HG02981 (cell line): ENCODE results near the gene CBLN2.

Source experiments
- ATAC-seq: cut with Tn5 transposase; IDR thresholded peaks from one replicate; pipeline ENCODE4 v1.9.1; 2021; ENCODE audit warnings: mild to moderate bottlenecking, moderate library complexity; ENCODE audit not compliant: unreplicated experiment

Gene CBLN2

DNA sequence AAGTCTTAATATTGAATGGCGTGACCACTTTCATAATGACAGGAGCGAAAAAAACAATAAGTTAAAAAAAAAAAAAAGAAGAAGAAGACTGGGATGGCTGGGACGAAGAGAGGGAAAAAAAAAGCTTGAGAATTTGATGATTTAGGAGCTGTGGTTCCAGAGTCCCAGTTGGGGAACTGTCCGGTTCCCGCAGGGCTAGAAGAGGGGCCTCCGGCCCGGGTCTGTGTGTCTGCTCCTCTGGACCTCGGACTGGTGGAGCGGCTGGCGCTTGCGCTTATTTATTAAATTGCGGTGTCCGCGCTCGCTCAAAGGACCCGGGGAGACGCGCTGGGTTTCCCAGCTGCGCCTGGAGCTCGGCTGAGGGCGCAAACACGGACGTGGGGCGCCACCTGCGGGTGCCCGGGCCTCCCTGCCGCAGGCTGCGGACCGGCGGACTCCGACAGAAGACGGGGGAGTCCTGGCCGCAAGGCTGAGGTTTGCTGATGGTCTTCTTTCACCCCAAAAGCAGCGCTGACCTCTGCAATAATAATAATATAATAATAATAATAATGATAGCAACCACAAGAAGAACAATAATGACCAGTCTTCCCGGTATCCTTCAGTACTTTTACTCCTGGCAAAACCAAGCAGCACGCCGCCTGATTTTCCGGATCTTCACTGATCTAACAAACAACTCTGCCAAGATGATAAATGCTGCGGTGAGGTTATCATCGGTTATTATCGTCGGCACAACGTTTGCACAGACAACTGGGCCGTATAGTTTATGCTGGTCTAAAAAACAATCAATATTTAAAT, at the start of gene CBLN2:
CBLN2 (minus strand) TSS at position 251 of the 795 bp plus-strand sequence. CDS start 2,182 bp downstream, outside the sequence.
- ATAC-seq, result peak; percentile 90

DNA sequence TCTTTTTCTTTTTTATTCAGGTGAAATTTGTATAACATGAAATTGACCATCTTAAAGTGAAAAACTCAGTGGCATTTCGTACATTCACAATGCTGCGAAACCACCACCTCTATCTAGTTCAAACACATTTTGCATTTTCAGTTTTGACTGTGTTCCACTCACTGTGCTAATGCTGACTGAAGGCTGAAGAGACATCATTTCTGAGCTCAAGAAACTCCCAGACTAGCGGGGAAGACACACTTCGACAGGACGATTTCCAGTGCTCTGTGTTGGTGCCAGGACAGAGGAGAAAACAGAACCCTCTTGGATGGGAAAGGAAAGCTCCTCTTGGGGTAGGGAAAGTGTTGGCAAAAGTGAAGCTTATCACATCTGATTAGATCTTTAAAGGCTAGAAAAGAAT, 44.2 kb upstream of the CBLN2 start:
- no peak for ATAC-seq

GRCh38 chr18:72584787-72585186, 40.6 kb upstream of the CBLN2 start:
- no peak for ATAC-seq

DNA sequence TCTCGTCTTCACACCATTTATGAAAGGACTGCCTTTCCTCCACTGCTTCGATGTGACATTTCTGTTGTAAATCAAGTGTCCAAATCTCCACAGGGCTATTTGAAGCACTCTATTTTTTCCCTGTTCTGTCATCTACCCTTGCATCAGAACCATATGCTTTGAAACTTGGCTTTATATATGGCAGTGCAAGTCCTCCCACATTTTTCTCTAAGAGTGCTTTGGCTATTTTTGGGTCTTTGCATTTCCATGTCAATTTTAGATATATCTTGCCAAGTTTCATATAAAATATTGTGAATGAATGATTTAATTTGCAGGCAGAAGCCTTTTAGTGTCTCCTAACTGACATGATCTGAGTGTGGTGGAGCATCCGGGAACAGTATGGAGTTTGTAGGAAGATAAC, 37.8 kb upstream of the CBLN2 start:
- no peak for ATAC-seq

- no peak for ATAC-seq
Measured at GRCh38 chr18:72572896-72573295, 28.8 kb upstream of the CBLN2 start.

DNA sequence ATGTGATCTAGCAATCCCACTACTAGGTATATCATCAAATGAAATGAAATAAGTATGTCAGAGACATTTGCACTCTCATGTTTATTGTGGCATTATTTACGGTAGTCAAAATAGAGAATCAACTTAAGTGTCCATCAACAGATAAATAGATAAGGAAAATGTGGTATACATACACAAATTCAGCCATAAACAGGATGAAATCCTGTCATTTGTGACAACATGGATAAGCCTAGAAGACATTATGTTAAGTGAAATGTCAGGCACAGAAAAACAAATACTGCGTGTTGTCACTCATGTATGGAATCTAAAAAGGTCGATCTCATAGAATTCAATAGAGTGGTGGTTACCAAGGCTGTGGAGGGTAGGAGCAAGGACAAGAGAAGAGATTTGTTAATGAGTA, 22.1 kb upstream of the CBLN2 start:
- no peak for ATAC-seq

GRCh38 chr18:72555968-72556367, 11.8 kb upstream of the CBLN2 start:
- ATAC-seq, result no peak

- ATAC-seq, result no peak
Measured at GRCh38 chr18:72555101-72555500, 11.0 kb upstream of the CBLN2 start.

GRCh38 chr18:72543357-72544055, 636 bp downstream of the CBLN2 start:
- ATAC-seq, result no peak

DNA sequence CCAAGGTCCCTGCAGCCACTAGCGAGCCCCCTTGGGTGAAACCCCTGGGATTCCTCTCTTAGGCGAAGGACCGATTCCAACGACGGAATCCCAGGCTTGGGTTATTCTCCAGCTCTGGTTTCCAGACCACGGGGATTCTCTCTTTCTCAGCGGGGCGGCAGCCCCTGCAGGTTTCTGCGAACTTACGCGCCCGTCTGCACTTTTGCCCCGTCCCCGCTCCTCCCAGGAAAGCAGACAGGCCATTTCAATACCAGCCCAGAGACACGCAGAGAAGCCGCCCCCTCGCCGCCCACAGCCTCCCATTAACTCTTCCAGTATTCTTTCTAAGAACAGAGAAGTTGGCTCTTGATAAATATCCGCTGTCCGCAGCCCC, 1.2 kb downstream of the CBLN2 start:
- ATAC-seq, result no peak

DNA sequence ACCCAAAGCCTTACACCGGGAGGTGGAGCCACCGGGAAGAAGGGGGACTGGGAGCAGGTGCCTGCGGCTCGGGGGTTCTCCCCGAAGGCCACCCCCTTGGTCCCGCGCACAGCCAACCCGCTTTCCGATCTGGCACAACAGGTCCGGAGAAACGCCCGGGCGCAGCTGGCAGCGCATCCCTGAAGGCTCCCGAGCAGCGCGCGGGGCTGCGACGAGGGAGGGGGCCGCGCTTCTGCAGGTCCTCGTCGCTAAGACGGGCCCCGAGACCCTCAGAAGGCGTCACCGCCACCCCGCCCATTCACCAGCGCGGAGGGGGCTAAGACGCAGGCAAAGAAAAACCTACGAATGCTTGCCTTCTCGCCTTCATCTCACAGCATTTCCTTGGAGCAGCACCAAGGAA, 1.8 kb downstream of the CBLN2 start:
- no peak for ATAC-seq

GRCh38 chr18:72541871-72542332, 2.2 kb downstream of the CBLN2 start:
- no peak for ATAC-seq

DNA sequence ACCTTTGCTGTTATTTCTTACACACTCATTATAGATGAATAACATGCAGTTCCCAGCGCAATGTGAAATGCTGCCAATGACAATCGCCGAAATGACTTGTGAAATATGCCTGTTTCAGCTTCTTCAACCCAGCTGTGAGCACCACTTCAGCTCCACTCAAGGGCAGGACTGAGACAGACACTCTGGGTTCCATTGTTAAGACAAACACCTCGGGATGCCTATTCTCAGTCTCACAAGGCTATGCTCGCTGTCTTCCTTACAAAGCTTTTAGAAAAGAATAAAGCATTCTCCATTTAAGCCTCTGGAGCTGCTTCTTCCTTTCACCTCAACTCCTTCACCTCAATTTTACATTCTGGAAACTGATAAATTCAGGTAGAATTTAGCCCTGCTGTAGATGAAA, 4.2 kb downstream of the CBLN2 start:
- no peak for ATAC-seq

DNA sequence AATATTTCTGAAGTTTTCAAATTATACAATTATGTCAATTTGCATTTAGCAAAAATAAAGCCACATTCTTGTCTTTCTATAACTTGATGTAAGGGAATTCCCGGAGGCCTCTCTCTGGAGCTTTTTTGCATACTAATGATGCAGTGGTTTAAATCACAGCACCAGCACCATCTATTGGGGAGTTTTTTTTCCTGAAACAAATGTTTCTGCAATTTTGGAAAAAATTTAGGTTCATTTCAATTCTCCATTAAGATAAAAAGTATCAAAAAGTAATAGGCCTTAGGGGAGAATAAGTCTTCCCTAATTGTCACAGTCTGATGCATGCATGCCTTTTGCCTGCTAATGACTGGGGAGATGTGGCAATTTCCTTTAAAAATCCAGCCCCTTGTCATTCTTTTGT, 13.5 kb downstream of the CBLN2 start:
- no peak for ATAC-seq

DNA sequence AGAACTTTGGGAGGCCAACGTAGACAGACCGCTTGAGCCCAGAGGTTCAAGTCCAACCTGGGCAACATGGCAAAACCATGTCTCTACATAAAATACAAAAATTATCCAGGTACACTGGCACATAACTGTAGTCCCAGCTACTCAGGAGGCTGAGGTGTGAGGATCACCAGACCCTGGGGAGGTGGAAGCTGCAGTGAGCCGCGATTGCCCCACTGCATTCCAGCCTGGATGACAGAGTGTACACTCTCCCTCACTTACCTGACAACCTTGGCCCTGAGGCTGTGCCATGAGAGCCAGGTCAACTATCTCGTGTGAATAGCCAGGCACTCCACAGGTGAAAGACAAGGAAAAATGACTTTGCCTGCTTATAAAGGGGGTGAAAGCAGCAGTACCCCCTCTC, 39.3 kb downstream of the CBLN2 start:
- ATAC-seq, result no peak

DNA sequence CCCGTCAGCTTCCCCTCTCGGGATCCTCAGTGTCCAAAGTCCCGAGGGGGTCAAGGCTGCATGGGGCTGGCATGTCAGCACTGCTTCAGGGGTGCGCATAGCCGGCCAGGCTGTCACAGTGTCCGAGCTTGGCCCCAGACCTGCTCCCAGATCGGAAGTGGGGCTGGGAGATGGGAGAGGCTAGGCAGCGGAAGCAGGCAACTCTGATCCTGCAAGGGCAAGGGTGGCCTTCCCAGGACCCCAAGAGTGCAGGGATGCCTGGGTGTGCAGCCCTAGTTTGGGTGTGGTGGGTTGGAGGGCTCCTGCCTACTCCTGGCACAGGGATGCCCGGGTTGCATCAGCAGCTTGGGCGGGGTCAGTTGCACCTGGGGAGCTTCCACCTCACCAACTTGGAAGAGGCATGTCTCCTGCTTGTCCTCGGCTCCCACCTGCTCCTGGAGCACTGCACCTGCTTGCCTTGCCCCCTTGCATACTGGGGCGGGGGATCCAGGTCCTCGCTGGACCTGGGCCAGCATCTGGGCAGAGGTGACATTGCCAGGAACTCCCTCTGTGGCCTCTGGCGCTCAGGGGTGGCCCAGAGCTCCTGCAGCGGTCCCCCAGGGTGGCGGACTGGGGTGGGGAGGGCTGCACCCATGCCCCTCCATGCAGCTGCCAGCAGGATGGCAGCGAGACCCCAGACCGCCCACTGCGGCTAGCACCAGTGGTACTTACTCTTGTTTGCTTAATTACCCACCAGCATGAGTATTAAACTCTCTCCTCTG, 41.3 kb downstream of the CBLN2 start:
- ATAC-seq, result no peak

GRCh38 chr18:72492497-72492896, 51.6 kb downstream of the CBLN2 start:
- no peak for ATAC-seq
